ENCODE results near the gene SMG1. TPM values are rescaled to one million over a fixed set of nuclear protein-coding genes. Genes with fewer than 3 reads are reported as not detected.

Gene SMG1
- total RNA-seq, 1 experiment from 2014 or later = 96.4 TPM

- H2BK12ac ChIP-seq (ENCODE audit: insufficient read length, low read depth, low read length) = no peak overlapping the region
- no peak overlapping the region for H3K14ac ChIP-seq (ENCODE audit: insufficient read depth, low read length)
- H3K18ac ChIP-seq (ENCODE audit: insufficient read length, low read depth, low read length) = no peak overlapping the region
- H3K4me1 ChIP-seq (ENCODE audit: insufficient read depth, low read length) = no peaks in the 10 kb centered on the region
- H4K5ac ChIP-seq (ENCODE audit: insufficient read length, low read depth, low read length) = no peak overlapping the region
- H4K20me1 ChIP-seq (ENCODE audit: control insufficient read depth, insufficient read depth, insufficient read length) = no peaks in the 10 kb centered on the region
- H3K27ac ChIP-seq (ENCODE audit: insufficient read length, low read depth, low read length) = no peak overlapping the region
- no peak overlapping the region for H2BK120ac ChIP-seq (ENCODE audit: low read depth, low read length, poor library complexity, severe bottlenecking)
- no peaks in the 10 kb centered on the region for H3K27me3 ChIP-seq (ENCODE audit: insufficient read depth, low read length)
- no peak overlapping the region for H2BK20ac ChIP-seq (ENCODE audit: low read depth, low read length, poor library complexity, severe bottlenecking)
- Mint-ChIP-seq H3K27ac (0 out of 7 replicates have a peak overlapping the region, but pooled peaks of 2 of the 3 experiments have one; percentile 26 to 92), H3K4me1 (peaks cover 49 to 51% of the 10 kb centered on the region in 2 experiments), H3K4me3 (peak overlapping the region in 1 of 2 experiments; percentile 58; a peak in 2 of 5 replicates), H3K27me3 (ENCODE audit: low read depth) (no peaks in the 10 kb centered on the region), H3K9me3 (no peaks in the 10 kb centered on the region; a peak in 1 of 5 replicates), H3K36me3 (ENCODE audit: insufficient read depth in 1 of 3, low read depth in 3 of 3) (peaks cover 22 to 34% (median 32%) of the 10 kb centered on the region in 3 experiments)
- H2AFZ ChIP-seq (ENCODE audit: low read length) = no peak overlapping the region
- H2BK15ac ChIP-seq (ENCODE audit: low read depth, low read length) = no peak overlapping the region
- no peak overlapping the region for H3K56ac ChIP-seq (ENCODE audit: insufficient read length, low read depth, low read length)
- H3K9me3 ChIP-seq (ENCODE audit: control insufficient read depth, low read depth, low read length) = no peaks in the 10 kb centered on the region
- H3K9ac ChIP-seq (ENCODE audit: extremely low read depth, insufficient read length, low read length) = no peak overlapping the region
- WGBS (ENCODE audit: extremely low coverage, insufficient read length, low lambda C conversion rate) = no CpG with 5 or more reads among the region's 3 CpGs
- DNase-seq = peak; percentile 42
- peaks cover 10% of the 10 kb centered on the region for H3K23me2 ChIP-seq (ENCODE audit: insufficient read length, low read depth, low read length, poor library complexity, severe bottlenecking)
- no peaks in the 10 kb centered on the region for H3K79me1 ChIP-seq (ENCODE audit: insufficient read depth, low read depth, low read length, poor library complexity, severe bottlenecking)
- no peak for TF ChIP-seq CTCF (conservative IDR thresholded peaks at IDR 0.05)
- H4K8ac ChIP-seq (replicated peaks; ENCODE audit: insufficient read length, low read depth, low read length) = no peak overlapping the region
- no peak overlapping the region for H3K4ac ChIP-seq (ENCODE audit: low read depth, low read length)
- H4K91ac ChIP-seq (ENCODE audit: insufficient read length, low read depth, low read length) = no peak overlapping the region
- no peak overlapping the region for H2AK5ac ChIP-seq (ENCODE audit: insufficient read length, low read length)
- H3T11ph ChIP-seq (ENCODE audit: low read length) = no peak overlapping the region
- peaks cover 15% of the 10 kb centered on the region for H3K79me2 ChIP-seq (ENCODE audit: insufficient read depth, low read length)
- no peak overlapping the region for H3K23ac ChIP-seq (ENCODE audit: insufficient read length, low read depth, low read length)
- no peak overlapping the region for H2BK5ac ChIP-seq (ENCODE audit: insufficient read length, low read length)
- no peak overlapping the region for H3K4me2 ChIP-seq (ENCODE audit: insufficient read depth, insufficient read length, low read length)
These were observed 121.7 kb downstream of the SMG1 start for GRCh38 chr16:18804540-18804939.
